Activated gamma-delta T cell treated with anti-CD3 and anti-CD28 coated beads, Interleukin-2, amount 50 U/mL, for 16 hours (primary cell): Measurements from ENCODE around the gene MSANTD4.
"Not testable (repeated sequence)": the region's sequence is repeated elsewhere in the genome, so short reads cannot be mapped to it uniquely, and the experiment has no call there.

Experiments
- DNase-seq: peaks from one replicate; pipeline ENCODE4 v3.0.0-alpha.2; 2020; ENCODE audit warnings: low read depth

Gene MSANTD4

GRCh38 chr11:106014035-106014434 lies 8.0 kb downstream of the MSANTD4 start:
- DNase-seq: no peak

- no peak for DNase-seq
Observed at GRCh38 chr11:106012744-106013143, 9.3 kb downstream of the MSANTD4 start.

- no peak for DNase-seq
Observed at GRCh38 chr11:106011481-106011880, 10.6 kb downstream of the MSANTD4 start.

- not testable (repeated sequence) for DNase-seq
Observed at GRCh38 chr11:106003094-106003493, 18.9 kb downstream of the MSANTD4 start.

- no peak for DNase-seq
Observed at GRCh38 chr11:106001304-106002012, 20.6 kb downstream of the MSANTD4 start.

- DNase-seq: no peak
Observed at GRCh38 chr11:105991888-105992287, 30.2 kb downstream of the MSANTD4 start.

GRCh38 chr11:105989124-105989523 lies 32.9 kb downstream of the MSANTD4 start:
- DNase-seq: no peak

GRCh38 chr11:105988197-105988596 lies 33.8 kb downstream of the MSANTD4 start:
- DNase-seq: no peak

- DNase-seq: no peak
Observed at GRCh38 chr11:105986554-105986953, 35.5 kb downstream of the MSANTD4 start.

GRCh38 chr11:105979997-105980703 lies 41.9 kb downstream of the MSANTD4 start:
- DNase-seq: no peak

- no peak for DNase-seq
Observed at GRCh38 chr11:105975128-105975527, 46.9 kb downstream of the MSANTD4 start.

- no peak for DNase-seq
Observed at GRCh38 chr11:105969756-105970155, 52.3 kb downstream of the MSANTD4 start.

- no peak for DNase-seq
Observed at GRCh38 chr11:105968021-105968697, 53.9 kb downstream of the MSANTD4 start.

- DNase-seq: no peak
Observed at GRCh38 chr11:105960252-105961245, 61.5 kb downstream of the MSANTD4 start.
